Measurements from ENCODE around the gene ORC5.
"Not testable (repeated sequence)": the region's sequence is repeated elsewhere in the genome, so short reads cannot be mapped to it uniquely, and the experiment has no call there.

Gene ORC5

DNA sequence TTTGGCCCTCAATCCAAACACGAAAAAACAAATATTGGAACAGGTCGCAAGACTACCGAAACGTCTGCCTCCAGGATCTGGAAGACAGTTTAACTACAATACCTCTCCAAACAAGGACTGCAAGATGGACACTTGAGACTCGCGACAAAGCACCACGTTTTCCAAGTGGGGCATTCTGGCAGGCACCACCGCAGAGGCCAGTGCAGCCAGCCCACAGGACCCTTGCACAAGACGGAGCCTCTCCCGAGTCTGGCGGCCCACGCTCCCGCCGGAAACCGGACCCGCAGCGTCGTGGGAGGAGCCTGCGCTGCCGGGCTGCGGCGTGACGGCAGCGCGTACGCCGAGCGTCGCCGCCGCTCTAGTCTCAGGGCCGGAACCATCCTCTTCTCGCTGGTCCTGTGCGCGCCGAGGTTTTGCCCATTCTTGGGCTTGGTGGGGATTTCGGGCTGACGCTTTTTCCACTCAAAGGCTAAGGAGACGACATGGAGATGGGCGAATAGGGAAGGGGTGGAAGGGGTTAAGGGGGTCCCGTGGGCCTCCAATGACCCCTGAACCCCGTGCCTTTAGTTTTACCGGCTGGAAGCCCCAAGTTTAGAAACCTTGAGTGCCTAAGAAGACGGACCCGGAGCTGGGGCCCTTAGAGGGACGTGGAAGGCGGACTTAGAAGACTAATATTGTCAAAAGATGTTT is at the start of gene ORC5:
Gene ORC5 (minus strand): TSS at position 283 of the 690 bp plus-strand sequence. CDS start 109 bp downstream, at position 174.
- DNase-seq (ENCODE audit: low spot score): peak; percentile 72

DNA sequence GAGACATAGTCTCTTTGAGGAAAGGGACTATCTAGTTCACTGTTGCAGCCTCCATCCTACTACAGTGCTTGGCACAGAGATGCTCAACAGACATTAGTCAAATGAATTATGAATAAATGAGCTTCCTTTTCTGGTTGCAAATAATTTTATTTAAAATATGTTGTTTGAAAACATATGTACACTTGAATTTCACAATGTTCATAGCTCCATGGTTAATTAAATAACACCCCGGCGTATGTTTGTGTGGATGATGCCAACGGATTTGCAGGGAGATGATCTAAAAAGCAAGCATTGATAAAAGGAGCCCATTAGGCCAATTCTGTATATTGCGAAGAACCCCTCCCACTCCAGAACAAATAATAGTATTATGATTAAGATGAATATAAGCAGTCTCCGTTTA is 47.8 kb upstream of the ORC5 start:
- DNase-seq (ENCODE audit: low spot score): no peak

DNA sequence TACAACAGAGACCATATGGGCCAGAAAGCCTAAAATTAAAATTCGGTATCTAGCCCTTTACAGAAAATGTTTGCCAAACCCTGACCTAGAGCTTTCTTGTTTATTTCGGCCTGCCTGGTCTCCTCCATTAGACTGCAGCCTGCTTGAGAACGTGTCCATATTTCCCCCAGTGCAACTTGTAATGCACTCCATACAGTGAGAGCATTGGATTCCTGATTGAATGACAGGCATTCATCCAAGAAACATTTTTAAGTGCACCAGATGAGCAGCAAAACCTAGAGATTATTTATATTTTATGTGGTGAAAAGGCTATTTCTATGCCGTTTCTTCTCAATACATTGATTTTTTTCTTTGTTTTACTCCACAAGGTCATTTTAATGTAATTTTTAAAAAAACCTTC is 47.4 kb upstream of the ORC5 start:
- no peak for DNase-seq (ENCODE audit: low spot score)

DNA sequence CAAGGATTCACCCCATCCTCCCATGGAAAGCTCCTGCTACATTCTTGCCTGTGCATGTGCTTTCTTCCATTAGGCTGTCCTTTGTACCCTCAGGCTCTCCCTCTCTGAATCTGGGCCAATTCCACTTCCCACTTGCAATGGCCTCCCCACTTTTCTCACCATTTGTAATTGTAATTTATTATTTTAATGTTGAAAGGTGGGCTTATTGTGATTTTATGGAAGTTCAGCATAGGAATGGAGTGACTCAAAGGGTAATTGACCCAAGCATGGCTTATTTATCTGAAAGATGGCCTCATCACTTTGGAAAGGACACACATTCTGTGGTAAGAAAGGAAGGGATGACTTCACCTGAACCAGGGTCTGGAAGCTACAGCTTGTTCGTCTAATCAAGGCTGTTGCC is 46.9 kb upstream of the ORC5 start:
- no peak for DNase-seq (ENCODE audit: low spot score)

DNA sequence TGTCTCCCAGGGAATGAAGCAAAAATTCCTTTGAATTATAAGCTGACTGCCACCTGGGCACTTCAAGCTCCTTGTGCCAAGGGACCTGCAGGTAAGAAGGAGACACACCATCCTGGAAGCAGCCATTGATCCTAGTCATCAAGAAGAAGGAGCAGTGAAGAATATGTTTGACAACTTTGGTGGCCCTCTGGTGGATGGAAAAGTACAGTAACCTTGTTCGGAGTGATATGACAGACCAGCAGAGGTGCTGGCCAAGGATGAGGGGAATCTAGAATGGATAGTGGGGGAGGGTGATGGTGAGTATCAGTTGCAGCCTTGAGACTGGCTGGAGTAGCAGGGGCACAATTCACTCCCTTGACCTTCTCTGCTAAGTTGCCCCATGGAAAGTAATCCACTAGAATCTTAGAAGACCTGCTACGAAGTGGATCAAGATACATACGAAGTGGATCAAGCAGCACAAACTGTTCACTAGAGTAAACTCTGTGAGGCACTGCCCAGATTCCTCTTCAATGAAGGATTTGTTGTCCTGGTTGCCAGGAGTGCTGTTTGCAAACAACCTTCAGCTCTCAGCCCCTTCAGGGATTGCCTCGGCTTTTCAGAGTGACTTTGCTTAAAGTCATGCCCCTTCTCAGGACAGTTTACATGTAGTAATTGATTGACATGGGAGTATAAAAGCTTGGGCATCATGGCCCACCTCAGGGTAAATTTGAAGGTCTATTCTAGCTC is 44.8 kb upstream of the ORC5 start:
- no peak for DNase-seq (ENCODE audit: low spot score)

GRCh38 chr7:104242638-104243037 is 34.8 kb upstream of the ORC5 start:
- no peak for DNase-seq (ENCODE audit: low spot score)

DNA sequence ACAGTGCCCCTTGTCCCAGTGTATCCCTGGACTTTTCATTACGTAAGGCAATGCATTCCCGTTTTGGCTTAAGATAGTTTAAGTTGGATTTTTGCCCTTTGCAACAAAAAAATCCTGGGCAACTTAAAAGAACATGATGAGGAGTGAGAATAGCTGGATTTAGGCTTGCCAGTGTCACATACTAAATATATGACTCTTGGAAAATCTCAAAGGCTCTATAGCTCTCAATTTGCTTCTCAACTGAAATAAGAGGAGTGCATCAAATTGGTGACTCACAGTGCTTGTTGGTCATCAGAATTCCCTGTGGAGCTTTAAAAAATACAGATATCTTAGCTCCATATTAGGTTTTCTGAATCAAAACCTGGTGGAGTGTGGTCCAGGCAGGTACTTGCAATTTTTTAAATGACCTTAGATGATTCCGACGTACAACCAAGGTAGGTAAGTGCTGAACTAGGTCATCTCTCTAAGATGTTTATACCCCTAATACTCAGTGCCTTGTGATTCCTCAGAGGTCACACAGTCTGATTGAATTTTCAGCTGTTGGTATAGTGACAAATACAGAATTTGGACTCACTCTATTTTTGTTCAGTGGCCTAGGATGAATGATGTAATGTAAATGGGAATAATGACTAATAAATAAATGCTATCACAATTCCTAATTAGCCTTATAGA is 33.9 kb upstream of the ORC5 start:
- DNase-seq (ENCODE audit: low spot score): no peak

DNA sequence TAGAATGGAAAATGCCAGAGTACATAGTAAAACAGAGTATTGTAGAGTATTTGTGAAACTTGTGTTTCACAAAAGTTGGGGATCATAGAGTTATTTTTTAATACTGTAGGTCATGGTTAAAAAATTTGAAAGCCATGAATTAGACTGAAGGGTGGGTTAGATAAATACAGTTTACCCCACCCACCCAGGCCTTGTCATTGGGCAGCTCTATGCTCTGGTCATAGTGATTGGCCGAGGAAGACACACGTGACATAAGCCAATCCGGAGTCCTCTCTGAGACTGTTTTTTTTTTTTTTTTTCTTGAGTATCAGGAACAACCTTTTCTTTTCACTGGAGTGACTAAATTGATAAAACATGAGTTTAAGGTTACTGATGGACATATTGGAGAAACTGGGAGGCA is 33.3 kb upstream of the ORC5 start:
- no peak for DNase-seq (ENCODE audit: low spot score)

DNA sequence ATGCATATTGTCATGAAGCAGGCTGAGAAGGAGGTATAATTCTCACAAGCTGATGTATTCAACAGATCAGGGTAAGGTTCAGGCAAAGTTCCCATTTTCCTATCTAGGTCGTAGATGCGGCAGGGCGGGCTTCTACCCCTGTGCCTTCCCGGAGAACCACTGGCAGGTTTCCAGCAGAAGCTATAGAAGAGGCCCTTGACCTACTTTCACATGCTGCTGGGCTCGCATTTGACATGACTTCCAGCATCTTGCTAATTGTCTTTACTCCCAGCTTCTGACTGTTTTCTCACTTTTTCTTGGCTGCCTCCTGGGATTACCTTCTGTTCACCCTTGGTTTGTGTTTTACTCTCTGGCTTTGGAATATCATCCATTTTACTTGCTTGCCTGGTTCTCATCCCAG is 32.6 kb upstream of the ORC5 start:
- DNase-seq (ENCODE audit: low spot score): no peak

DNA sequence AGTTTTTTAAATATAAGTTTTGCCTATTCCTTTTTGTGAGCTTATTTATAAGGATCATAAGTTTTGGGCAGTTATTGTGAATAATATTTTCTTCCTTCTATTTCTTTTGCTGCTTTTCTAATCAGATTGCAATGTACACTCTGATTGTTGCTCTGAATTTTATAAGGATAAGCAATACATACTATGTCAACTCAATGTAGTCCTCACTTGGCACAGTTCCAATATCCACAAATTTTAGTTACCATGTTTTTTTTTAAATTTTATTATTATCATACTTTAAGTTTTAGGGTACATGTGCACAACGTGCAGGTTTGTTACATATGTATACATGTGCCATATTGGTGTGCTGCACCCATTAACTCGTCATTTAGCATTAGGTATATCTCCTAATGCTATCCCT is 27.2 kb upstream of the ORC5 start:
- not testable (repeated sequence) for DNase-seq (ENCODE audit: low spot score)

DNA sequence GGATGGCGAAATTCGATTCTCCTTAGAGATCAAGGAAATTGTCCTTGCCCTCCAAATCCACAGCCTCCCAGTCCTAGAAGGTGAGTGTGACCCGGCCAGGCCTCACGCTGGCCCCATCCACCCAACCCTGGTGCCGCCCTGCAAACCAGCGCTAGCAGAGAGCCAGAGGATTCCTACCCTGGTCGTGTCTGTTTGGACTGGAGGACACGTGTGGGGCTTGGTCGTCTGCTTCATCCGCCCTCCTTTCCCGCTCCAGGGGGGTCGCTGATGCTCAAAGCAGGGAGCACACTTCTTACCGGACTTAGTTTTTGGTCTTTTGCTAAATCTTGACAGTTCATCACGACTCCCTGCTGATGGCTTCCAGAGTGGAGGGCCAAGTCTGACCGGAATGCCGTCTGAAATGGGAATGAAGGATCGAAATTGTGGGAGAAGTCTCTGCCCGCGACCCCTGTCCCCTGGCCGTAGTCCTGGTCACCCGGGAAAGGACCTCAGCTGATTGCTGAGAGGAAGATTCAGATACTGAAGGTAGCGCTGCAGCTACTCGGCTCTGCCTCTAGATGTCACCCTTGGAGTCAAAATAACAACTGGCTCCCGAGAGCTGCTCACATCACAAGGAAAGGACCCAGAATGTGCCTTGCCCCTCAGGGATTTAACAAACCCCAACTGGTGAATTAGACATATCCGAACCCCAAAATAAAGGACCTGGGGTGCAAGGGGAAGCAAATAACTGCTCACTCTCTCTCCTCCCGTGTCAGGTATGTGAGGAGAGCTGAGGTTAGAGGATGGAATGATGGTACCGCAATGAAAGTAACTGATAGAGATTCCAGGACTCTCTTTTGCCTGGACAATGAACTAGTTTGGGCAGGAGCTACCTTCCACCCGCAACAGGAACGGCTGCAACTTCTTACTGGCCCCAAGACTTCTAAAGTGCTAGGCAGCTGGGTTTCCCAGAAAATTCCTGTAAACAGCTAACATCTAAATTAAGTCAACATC is 23.5 kb upstream of the ORC5 start:
- peak; percentile 60 for DNase-seq (ENCODE audit: low spot score)

DNA sequence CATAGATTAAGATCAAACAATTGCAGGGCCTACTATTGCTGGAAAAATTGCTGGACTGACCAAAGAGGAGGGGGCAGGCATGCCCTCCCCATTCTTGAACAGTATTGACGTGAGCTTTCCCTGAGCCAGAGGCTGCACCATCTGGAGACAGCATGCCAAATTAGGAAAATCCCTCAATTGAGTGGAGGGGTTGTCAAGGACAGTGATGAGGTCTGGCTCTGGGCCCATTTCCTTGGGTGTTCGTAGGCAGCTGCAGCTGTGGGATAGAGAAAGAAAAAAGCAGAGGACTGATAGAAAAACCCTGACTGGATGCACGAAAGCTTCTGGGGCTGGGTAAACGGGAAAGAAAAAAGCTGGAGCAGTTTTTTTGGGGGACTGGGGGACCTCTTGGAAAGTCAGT is 22.8 kb upstream of the ORC5 start:
- DNase-seq (ENCODE audit: low spot score): no peak

GRCh38 chr7:104228442-104228841 is 20.6 kb upstream of the ORC5 start:
- DNase-seq (ENCODE audit: low spot score): no peak

GRCh38 chr7:104225451-104225850 is 17.6 kb upstream of the ORC5 start:
- DNase-seq (ENCODE audit: low spot score): no peak

DNA sequence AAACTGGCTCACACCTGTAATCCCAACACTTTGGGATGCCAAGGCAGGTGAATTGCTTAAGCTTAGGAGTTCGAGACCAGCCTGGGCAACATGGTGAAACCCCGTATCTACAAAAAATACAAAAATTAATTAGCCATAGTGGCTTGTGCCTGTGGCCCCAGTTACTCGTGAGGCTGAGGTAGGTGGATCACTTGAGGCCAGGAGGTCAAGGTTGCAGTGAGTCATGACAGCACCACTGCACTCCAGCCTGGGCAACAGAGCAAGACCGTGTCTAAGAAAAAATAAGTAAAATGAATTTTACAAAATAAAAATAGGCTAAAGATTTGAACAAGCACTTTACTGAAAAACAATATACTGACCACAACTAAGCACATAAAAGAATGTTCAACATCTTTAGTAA is 9.8 kb upstream of the ORC5 start:
- DNase-seq (ENCODE audit: low spot score): no peak

- no peak for DNase-seq (ENCODE audit: low spot score)
Observed at GRCh38 chr7:104209063-104209462, 1.2 kb upstream of the ORC5 start.

GRCh38 chr7:104208421-104208780 is 588 bp upstream of the ORC5 start:
- DNase-seq (ENCODE audit: low spot score): no peak

GRCh38 chr7:104207348-104207730 is 474 bp downstream of the ORC5 start:
- DNase-seq (ENCODE audit: low spot score): no peak

DNA sequence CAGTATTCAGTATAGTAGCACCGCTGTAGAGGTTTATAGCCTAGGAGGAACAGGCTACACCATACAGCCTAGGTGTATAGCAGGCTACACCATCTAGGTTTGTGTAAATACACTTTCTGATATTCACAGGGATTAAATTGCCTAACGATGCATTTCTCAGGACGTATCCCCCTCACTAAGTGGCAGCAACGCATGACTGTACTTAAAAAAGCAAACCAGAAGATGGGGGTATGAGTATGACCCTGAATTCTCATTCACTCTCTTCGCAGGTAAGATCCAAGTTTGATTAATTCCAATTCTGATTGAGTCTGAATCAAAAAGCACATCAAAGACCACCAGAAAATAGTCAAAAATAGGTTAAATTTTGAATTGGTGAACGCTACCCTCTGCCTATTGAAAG is 972 bp downstream of the ORC5 start:
- no peak for DNase-seq (ENCODE audit: low spot score)

DNA sequence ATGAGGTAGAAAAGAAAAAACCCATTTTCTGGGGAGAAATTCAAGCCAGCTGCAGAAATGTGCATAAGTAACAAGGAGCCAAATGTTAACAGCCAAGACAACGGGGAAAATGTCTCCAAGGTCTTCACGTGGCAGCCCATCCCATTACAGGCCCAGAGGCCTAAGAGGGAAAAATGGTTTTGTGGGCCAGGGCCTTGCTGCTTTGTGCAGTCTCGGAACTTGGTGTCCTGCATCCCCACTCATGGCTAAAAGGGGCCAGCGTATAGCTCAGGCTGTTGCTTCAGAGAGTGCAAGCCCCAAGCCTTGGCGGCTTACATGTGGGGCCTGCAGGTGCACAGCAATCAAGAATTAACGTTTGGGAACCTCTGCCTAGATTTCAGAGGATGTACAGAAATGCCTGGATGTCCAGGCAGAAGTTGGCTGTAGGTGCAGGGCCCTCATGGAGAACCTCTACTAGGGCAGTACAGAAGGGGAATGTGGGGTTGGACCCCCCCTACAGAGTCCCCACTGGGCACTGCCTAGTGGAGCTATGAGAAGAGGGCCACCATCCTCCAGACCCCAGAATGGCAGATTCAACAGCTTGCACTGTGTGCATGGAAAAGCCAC is 9.0 kb downstream of the ORC5 start:
- no peak for DNase-seq (ENCODE audit: low spot score)

GRCh38 chr7:104196161-104196560 is 11.7 kb downstream of the ORC5 start:
- no peak for DNase-seq (ENCODE audit: low spot score)

DNA sequence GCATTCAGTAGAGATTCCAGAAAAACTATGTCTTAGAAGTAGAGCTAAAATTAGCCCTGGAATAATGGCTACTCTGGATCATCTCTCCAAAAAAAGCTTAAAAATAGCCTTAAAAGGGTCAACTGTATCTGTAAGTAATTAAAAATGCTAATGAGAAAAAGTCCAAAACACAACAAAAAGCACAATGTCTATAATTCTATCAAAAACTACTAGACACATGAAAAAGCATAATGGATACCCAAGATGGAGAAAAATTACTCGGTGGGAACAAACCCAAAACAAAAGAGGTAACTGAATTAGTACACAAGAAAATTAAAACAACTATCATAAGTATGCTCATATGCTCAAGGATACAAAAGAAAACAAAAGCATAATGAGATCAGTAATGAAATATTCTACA is 15.4 kb downstream of the ORC5 start:
- no peak for DNase-seq (ENCODE audit: low spot score)
